Naive thymus-derived CD4-positive, alpha-beta T cell (primary cell): ENCODE results near the gene HOXC11. TPM values are rescaled to one million over a fixed set of nuclear protein-coding genes. Genes with fewer than 3 reads are reported as not detected.

ENCODE experiments used
- ATAC-seq: fragments of 150-1000 bp; cut with Tn5 transposase; 2 replicates; pipeline ENCODE4 v1.10.0; 2021; ENCODE audit warnings: mild to moderate bottlenecking, moderate library complexity
- CTCF ChIA-PET: fragments of 350-600 bp; sonication (Branson Sonifier 250); formaldehyde crosslinking; loops from one replicate; lab custom pipeline; 2021; ENCODE audit warnings: antibody characterized with exemption; lab: Charles Lee
- POLR2A ChIA-PET: fragments of 350-600 bp; sonication (Branson Sonifier 250); formaldehyde crosslinking; loops from one replicate; lab custom pipeline; 2021; ENCODE audit warnings: antibody characterized with exemption, inconsistent platforms; lab: Charles Lee
- DNase-seq, 9 donors: peaks; one replicate each; pipeline versions ENCODE4 v3.0.0 to v3.0.0-alpha.2; 2020 to 2022; ENCODE audit warnings: mixed read lengths in 1 of 9
- H3K27ac ChIP-seq: one replicate; pipeline ENCODE4 v1.7.0; 2013; ENCODE audit warnings: mild to moderate bottlenecking, low read depth, low read length, moderate library complexity
- H3K27me3 ChIP-seq, 2 donors: one replicate each; pipeline ENCODE4 v1.7.0; 2013; ENCODE audit warnings: low read length in 2 of 2, mild to moderate bottlenecking in 2 of 2, moderate library complexity in 2 of 2; ENCODE audit not compliant: control insufficient read depth in 2 of 2, insufficient read depth in 2 of 2
- H3K36me3 ChIP-seq, 3 experiments: 1 replicate in 2 of 3; 2 replicates in 1 of 3; pipeline ENCODE4 v1.7.0; 2013; ENCODE audit warnings: low read length in 3 of 3, mild to moderate bottlenecking in 3 of 3, moderate library complexity in 1 of 3; ENCODE audit not compliant: insufficient read depth in 3 of 3, control insufficient read depth in 2 of 3
- H3K4me1 ChIP-seq, 2 donors: one replicate each; pipeline ENCODE4 v1.7.0; 2013; ENCODE audit warnings: low read length in 2 of 2, mild to moderate bottlenecking in 2 of 2, moderate library complexity in 1 of 2; ENCODE audit not compliant: control insufficient read depth in 2 of 2, insufficient read depth in 2 of 2
- H3K4me3 ChIP-seq: 2 replicates; pipeline ENCODE4 v1.7.0; 2013; ENCODE audit warnings: mild to moderate bottlenecking, low read length
- H3K9me3 ChIP-seq, 3 experiments: 1 replicate in 2 of 3; 2 replicates in 1 of 3; pipeline ENCODE4 v1.7.0; 2013; ENCODE audit warnings: low read length in 3 of 3; ENCODE audit not compliant: control insufficient read depth in 2 of 3
- H3K27ac Mint-ChIP-seq, 9 donors: one replicate each; pipeline ENCODE4 v1.8.0; 2020 to 2022; ENCODE audit warnings: mixed read lengths in 9 of 9, mild to moderate bottlenecking in 8 of 9, moderate library complexity in 5 of 9, inconsistent platforms in 2 of 9
- H3K27me3 Mint-ChIP-seq, 5 donors: one replicate each; pipeline ENCODE4 v1.8.0; 2021 to 2022; ENCODE audit warnings: mixed read lengths in 5 of 5, mild to moderate bottlenecking in 1 of 5
- H3K36me3 Mint-ChIP-seq, 5 donors: one replicate each; pipeline ENCODE4 v1.8.0; 2020 to 2022; ENCODE audit warnings: mixed read lengths in 5 of 5, mild to moderate bottlenecking in 3 of 5, inconsistent platforms in 1 of 5
- H3K4me1 Mint-ChIP-seq, 7 donors: one replicate each; pipeline ENCODE4 v1.8.0; 2020 to 2022; ENCODE audit warnings: mixed read lengths in 7 of 7, mild to moderate bottlenecking in 3 of 7, inconsistent platforms in 1 of 7
- H3K4me3 Mint-ChIP-seq, 10 donors: one replicate each; pipeline ENCODE4 v1.8.0; 2020 to 2022; ENCODE audit warnings: mild to moderate bottlenecking in 10 of 10, mixed read lengths in 10 of 10, moderate library complexity in 6 of 10, inconsistent platforms in 2 of 10
- H3K9me3 Mint-ChIP-seq, 11 donors: one replicate each; pipeline ENCODE4 v1.8.0; 2020 to 2022; ENCODE audit warnings: mixed read lengths in 11 of 11, mild to moderate bottlenecking in 4 of 11, inconsistent platforms in 1 of 11, moderate library complexity in 1 of 11
- intact Hi-C, 2 donors: fragments of 100-400 bp; cut with micrococcal nuclease; formaldehyde crosslinking; loops; one replicate each; pipeline ENCODE4 v1.15.1; 2023
- polyA plus RNA-seq, 2 donors: library from polyadenylated mRNA; unstranded; fragments of 300-500 nt; fragmentation: Illumina TruSeq; gene quantifications; one replicate each; pipeline ENCODE4 v1.2.3, GENCODE V29; 2021
- total RNA-seq, 6 experiments: library from RNA in 5 of 6; stranded (reverse) in 5 of 6; gene quantifications; 1 replicate in 5 of 6; 2 replicates in 1 of 6; pipeline ENCODE4 v1.2.3 and lab custom pipeline; 2021 to 2026

The HOXC11 gene
- total and polyA plus RNA-seq, 7 experiments from 2014 or later = not detected

DNA sequence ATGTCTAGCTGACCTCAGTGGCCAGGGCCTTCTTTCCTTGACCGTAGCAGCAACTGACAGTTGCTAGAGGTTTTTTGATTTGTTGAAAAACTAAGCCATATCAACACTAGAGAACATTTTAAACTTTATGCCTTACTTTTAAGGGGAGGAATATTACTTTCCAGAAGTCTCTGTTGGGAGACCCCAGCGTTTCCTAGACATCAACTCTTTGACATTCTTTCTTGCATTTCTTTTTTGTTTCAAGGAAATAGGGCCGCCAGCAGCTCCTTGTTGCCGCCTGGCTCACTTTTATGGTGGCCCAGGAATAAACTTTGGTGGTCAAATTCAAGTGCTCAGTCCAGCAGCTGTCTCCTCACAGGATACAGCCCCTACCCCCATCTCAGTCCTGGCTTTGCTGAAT lies 2.5 kb upstream of the HOXC11 start:
- intact Hi-C loops = no loop called here

DNA sequence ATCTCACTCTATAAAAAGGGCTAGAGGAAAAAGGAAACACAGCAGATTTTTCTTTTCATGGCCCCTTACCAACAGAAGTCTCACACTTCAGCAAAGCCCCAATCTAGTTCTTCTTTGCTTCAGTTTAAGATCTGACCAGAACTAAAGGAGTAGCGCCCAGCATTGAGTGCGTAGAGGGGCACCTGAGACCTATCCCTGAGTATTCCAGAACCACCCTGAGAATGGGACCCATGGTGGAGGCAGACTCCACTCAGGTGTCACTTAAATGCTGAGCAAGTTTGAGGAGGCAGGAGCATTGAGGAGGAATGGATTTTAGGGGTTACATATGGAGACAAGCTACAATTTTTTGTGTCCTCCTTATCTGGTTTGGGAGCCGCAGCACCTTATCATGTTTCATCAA lies 1.8 kb upstream of the HOXC11 start:
- no peaks in the 10 kb centered on the region for H3K9me3 ChIP-seq
- DNase-seq (no peak), ATAC-seq (no peak)
- H3K4me1 ChIP-seq = peaks cover 14 to 30% of the 10 kb centered on the region in 2 donors
- peaks cover 7 to 44% (median 31%) of the 10 kb centered on the region in 7 donors for H3K4me1 Mint-ChIP-seq
- no peak overlapping the region for H3K27ac ChIP-seq
- H3K36me3 Mint-ChIP-seq = peaks cover 0 to 10% (median 0%) of the 10 kb centered on the region in 5 donors
- no peak overlapping the region for H3K27ac Mint-ChIP-seq
- no peaks in the 10 kb centered on the region for H3K36me3 ChIP-seq
- no peak overlapping the region for H3K4me3 ChIP-seq
- intact Hi-C loops = no loop called here
- POLR2A ChIA-PET = no interaction called here
- CTCF ChIA-PET = no interaction called here
- peaks cover 85 to 94% (median 89%) of the 10 kb centered on the region in 5 donors for H3K27me3 Mint-ChIP-seq
- H3K9me3 Mint-ChIP-seq = peaks cover 0 to 20% (median 11%) of the 10 kb centered on the region in 11 donors
- H3K27me3 ChIP-seq = peaks cover 44 to 81% of the 10 kb centered on the region in 2 donors
- H3K4me3 Mint-ChIP-seq = peak overlapping the region in 1 of 10 donors; percentile 28

More for the DNA sequence above, 2.5 kb upstream of the HOXC11 start:
- peaks cover 85 to 94% (median 88%) of the 10 kb centered on the region in 5 donors for H3K27me3 Mint-ChIP-seq
- Histone ChIP-seq H3K27ac (no peak overlapping the region), H3K27me3 (peaks cover 39 to 81% of the 10 kb centered on the region in 2 donors), H3K4me1 (peaks cover 21 to 29% of the 10 kb centered on the region in 2 donors), H3K36me3 (no peaks in the 10 kb centered on the region), H3K4me3 (no peak overlapping the region), H3K9me3 (no peaks in the 10 kb centered on the region)
- POLR2A ChIA-PET = interaction anchor here (0.6 kb wide), 1 partner anchor 128 kb away, joined by 5 read pairs; no protein-coding TSS in a partner anchor
- peaks cover 0 to 13% (median 2%) of the 10 kb centered on the region in 5 donors for H3K36me3 Mint-ChIP-seq
- no peak overlapping the region for H3K27ac Mint-ChIP-seq
- CTCF ChIA-PET = no interaction called here
- H3K4me1 Mint-ChIP-seq = peaks cover 13 to 45% (median 31%) of the 10 kb centered on the region in 7 donors
- no peak overlapping the region for H3K4me3 Mint-ChIP-seq
- ATAC-seq (no peak), DNase-seq (no peak)
- H3K9me3 Mint-ChIP-seq = peaks cover 0 to 18% (median 7%) of the 10 kb centered on the region in 11 donors

DNA sequence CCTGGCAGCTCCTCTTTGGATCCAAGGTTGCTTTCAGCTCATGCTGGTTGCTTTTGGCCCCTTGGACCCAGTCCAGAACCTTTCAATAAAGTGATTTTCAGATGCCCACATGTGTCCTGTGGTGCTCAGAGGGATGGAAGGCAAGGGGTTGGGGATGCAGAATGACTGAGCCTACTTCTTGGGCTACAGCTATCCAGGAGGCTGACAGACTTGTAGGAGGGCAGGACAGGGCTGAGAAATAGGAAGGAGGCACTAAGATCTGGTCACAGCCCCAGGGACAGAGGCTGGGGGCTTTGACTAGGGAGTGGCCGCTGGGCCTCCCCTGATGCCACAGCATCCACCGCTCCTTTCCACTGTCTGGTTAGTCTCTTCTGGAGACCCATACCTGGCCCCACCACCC lies 1.2 kb upstream of the HOXC11 start:
- intact Hi-C loops = no loop called here
- ChIA-PET CTCF (no interaction called here), POLR2A (no interaction called here)
- Mint-ChIP-seq H3K9me3 (peaks cover 0 to 26% (median 12%) of the 10 kb centered on the region in 11 donors), H3K4me3 (peak overlapping the region in 1 of 10 donors; percentile 52), H3K4me1 (peaks cover under 1 to 39% (median 25%) of the 10 kb centered on the region in 7 donors), H3K36me3 (peaks cover 0 to 10% (median 0%) of the 10 kb centered on the region in 5 donors), H3K27ac (peak overlapping the region in 1 of 9 donors; percentile 78), H3K27me3 (peaks cover 85 to 94% (median 89%) of the 10 kb centered on the region in 5 donors)
- Histone ChIP-seq H3K9me3 (no peaks in the 10 kb centered on the region), H3K4me3 (no peak overlapping the region), H3K4me1 (peaks cover 10 to 24% of the 10 kb centered on the region in 2 donors), H3K27me3 (peaks cover 50 to 81% of the 10 kb centered on the region in 2 donors), H3K27ac (no peak overlapping the region), H3K36me3 (no peaks in the 10 kb centered on the region)
- no peak for ATAC-seq
- no peak for DNase-seq

DNA sequence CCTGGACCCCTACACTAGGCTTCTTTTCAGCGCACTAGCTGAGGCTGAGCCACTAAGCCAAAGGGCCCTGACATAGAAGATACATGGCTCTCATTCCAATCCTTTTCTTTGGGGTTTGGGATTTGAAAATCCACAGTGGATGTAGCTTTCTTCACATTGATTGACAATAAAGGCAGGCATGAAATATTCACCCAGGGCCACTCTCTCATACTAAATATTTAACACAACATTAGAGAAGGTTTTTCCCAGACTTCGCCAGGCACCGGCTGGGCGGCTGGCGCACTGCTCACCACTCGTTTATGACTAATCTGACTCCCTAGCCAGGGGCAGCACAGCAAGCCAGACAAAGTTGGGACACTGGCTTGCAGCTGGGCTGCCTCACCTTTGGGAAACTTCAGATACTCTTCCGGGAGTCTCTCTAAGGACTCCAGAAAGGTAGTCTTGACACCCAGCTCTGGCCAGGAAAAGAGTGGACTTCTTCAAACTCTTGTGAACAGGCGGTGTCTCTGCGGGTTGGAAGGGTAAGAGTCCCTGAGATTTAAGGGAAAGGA lies 699 bp upstream of the HOXC11 start:
- Histone ChIP-seq H3K36me3 (no peaks in the 10 kb centered on the region), H3K27ac (no peak overlapping the region), H3K27me3 (peaks cover 50 to 80% of the 10 kb centered on the region in 2 donors), H3K4me1 (peaks cover 10 to 22% of the 10 kb centered on the region in 2 donors), H3K9me3 (no peaks in the 10 kb centered on the region), H3K4me3 (no peak overlapping the region)
- H3K27me3 Mint-ChIP-seq = peaks cover 86 to 94% (median 89%) of the 10 kb centered on the region in 5 donors
- ATAC-seq = no peak
- H3K4me1 Mint-ChIP-seq = peaks cover 0 to 36% (median 24%) of the 10 kb centered on the region in 7 donors
- H3K4me3 Mint-ChIP-seq = peak overlapping the region in 2 of 10 donors; percentile 2 to 52
- DNase-seq = no peak
- H3K9me3 Mint-ChIP-seq = peaks cover 0 to 31% (median 13%) of the 10 kb centered on the region in 11 donors
- peak overlapping the region in 3 of 9 donors; percentile 74 to 85 (median 78) for H3K27ac Mint-ChIP-seq
- H3K36me3 Mint-ChIP-seq = peaks cover 0 to 10% (median 0%) of the 10 kb centered on the region in 5 donors
- ChIA-PET CTCF (interaction anchor here (0.8 kb wide), 1 partner anchor 18 kb away, joined by 3 read pairs; no protein-coding TSS in a partner anchor), POLR2A (no interaction called here)
- intact Hi-C loops = no loop called here

DNA sequence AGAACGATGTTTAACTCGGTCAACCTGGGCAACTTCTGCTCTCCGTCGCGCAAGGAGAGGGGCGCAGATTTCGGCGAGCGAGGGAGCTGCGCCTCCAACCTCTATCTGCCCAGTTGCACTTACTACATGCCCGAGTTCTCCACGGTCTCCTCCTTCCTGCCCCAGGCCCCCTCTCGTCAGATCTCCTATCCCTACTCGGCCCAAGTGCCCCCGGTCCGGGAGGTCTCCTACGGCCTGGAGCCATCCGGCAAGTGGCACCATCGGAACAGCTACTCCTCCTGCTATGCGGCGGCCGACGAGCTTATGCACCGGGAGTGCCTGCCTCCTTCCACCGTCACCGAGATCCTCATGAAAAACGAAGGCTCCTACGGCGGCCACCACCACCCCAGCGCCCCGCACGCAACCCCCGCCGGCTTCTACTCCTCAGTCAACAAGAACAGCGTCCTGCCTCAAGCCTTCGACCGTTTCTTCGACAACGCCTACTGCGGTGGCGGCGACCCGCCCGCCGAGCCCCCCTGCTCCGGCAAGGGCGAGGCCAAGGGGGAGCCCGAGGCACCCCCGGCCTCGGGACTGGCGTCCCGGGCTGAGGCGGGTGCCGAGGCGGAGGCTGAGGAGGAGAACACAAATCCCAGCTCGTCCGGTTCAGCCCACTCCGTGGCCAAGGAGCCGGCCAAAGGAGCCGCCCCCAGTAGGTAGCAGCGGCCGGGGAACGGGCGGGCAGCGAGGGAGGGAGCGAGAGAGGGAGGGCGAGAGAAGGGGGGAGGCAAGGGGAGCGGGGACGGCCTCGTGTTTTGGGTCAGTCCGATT lies 513 bp downstream of the HOXC11 start:
- Histone ChIP-seq H3K27me3 (peaks cover 52 to 85% of the 10 kb centered on the region in 2 donors), H3K4me3 (no peak overlapping the region), H3K4me1 (peaks cover 10 to 22% of the 10 kb centered on the region in 2 donors), H3K27ac (no peak overlapping the region), H3K36me3 (no peaks in the 10 kb centered on the region), H3K9me3 (no peaks in the 10 kb centered on the region)
- intact Hi-C loops = no loop called here
- H3K4me1 Mint-ChIP-seq = peaks cover 0 to 25% (median 24%) of the 10 kb centered on the region in 7 donors
- ChIA-PET CTCF (no interaction called here), POLR2A (no interaction called here)
- ATAC-seq = no peak
- H3K4me3 Mint-ChIP-seq = peak overlapping the region; percentile 67 to 85 (median 73)
- peaks cover 0 to 35% (median 13%) of the 10 kb centered on the region in 11 donors for H3K9me3 Mint-ChIP-seq
- DNase-seq = no peak
- peaks cover 84 to 94% (median 89%) of the 10 kb centered on the region in 5 donors for H3K27me3 Mint-ChIP-seq
- peaks cover 0 to 10% (median 0%) of the 10 kb centered on the region in 5 donors for H3K36me3 Mint-ChIP-seq
- peak overlapping the region in 6 of 9 donors; percentile 18 to 85 (median 78) for H3K27ac Mint-ChIP-seq

DNA sequence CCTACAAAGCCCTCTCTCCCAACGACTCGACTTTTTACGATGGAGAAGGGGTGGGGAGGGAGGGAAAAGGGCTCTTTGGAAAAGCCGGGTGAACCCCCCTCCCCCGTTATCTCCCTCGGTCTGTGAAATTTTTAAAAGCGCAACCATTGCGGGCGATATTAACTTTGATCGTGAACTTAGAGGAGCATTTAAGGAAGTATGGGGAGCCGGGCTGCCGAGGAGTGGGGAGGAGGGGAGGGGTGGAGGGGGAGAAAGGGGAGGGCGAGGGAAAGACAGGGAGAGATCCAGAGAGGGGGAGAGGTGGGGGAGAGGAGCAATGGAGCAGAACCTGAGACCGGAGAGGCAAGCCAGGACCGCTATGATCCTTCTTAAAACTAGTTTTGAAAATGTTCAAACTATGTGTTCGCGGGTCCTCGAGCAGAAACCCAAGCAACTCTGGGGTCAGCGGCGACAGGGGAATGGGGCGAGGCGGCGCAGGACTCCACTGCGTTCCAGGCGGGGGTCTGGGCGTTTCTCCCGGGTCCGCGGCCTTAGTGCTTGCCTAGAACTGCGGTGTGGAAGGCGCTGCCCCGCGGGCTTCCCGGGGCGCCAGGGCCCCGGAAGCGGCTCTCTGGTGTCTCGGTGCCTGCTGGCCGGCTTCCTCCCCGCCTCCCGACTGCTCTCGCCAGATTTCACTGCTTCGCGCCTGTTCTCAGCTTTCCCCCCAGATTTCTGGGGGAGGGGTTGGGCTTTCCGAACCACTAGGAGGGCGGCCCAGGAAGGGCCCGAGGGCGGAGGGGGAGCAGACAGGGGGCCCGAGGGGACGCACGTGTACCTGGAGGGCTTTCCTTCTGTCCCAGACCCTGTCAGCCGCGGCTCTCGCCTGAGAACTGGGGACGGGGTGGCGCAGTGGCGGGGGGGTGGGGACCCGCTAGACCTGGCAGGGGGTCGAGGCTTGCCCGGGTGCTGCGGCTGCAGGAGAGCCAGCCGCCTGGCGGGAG lies 1.4 kb downstream of the HOXC11 start, which contains the start of gene HOTAIR:
Gene HOTAIR, minus strand, starts transcription at position 871 of the 980 bp plus-strand sequence.
- no peaks in the 10 kb centered on the region for H3K36me3 ChIP-seq
- Mint-ChIP-seq H3K36me3 (peaks cover 0 to 10% (median 0%) of the 10 kb centered on the region in 5 donors), H3K4me1 (peaks cover 0 to 25% (median 24%) of the 10 kb centered on the region in 7 donors), H3K4me3 (peak within 1 kb of the TSS; percentile 71 to 85 (median 78)), H3K27me3 (peaks cover 84 to 94% (median 90%) of the 10 kb centered on the region in 5 donors), H3K9me3 (peaks cover 0 to 35% (median 13%) of the 10 kb centered on the region in 11 donors), H3K27ac (peak within 1 kb of the TSS in 4 of 9 donors; percentile 28 to 85 (median 52))
- peaks cover 10 to 22% of the 10 kb centered on the region in 2 donors for H3K4me1 ChIP-seq
- ChIA-PET POLR2A (no interaction called here), CTCF (no interaction called here)
- H3K27ac ChIP-seq = no peak within 1 kb of the TSS
- H3K27me3 ChIP-seq = peaks cover 46 to 85% of the 10 kb centered on the region in 2 donors
- DNase-seq (no peak), ATAC-seq (no peak)
- peak within 1 kb of the TSS; percentile 46 for H3K4me3 ChIP-seq
- H3K9me3 ChIP-seq = no peaks in the 10 kb centered on the region
- intact Hi-C loops = no loop called here
